Osteocyte (in vitro differentiated cells): Measurements from ENCODE around the gene RCAN2. TPM values are rescaled to one million over a fixed set of nuclear protein-coding genes. Genes with fewer than 3 reads are reported as not detected.
"Not testable (repeated sequence)": the region's sequence is repeated elsewhere in the genome, so short reads cannot be mapped to it uniquely, and the experiment has no call there.

Experiments
- DNase-seq: peaks from one replicate; pipeline ENCODE4 v3.0.0; 2021; ENCODE audit warnings: mixed read lengths; ENCODE audit not compliant: unreplicated experiment; ENCODE audit errors: extremely low spot score
- H3K27ac Mint-ChIP-seq: one replicate; pipeline ENCODE4 v1.8.0; 2021; ENCODE audit warnings: mild to moderate bottlenecking, mixed read lengths; ENCODE audit not compliant: unreplicated experiment
- H3K27me3 Mint-ChIP-seq: one replicate; pipeline ENCODE4 v1.8.0; 2021; ENCODE audit warnings: mixed read lengths; ENCODE audit not compliant: unreplicated experiment
- H3K36me3 Mint-ChIP-seq: one replicate; pipeline ENCODE4 v1.8.0; 2021; ENCODE audit warnings: mixed read lengths; ENCODE audit not compliant: unreplicated experiment
- H3K4me1 Mint-ChIP-seq: one replicate; pipeline ENCODE4 v1.8.0; 2021; ENCODE audit warnings: mixed read lengths; ENCODE audit not compliant: unreplicated experiment
- H3K4me3 Mint-ChIP-seq: one replicate; pipeline ENCODE4 v1.8.0; 2021; ENCODE audit warnings: mild to moderate bottlenecking, moderate library complexity, mixed read lengths; ENCODE audit not compliant: unreplicated experiment
- H3K9me3 Mint-ChIP-seq: one replicate; pipeline ENCODE4 v1.8.0; 2021; ENCODE audit warnings: mixed read lengths; ENCODE audit not compliant: unreplicated experiment
- total RNA-seq: library from RNA; stranded (reverse); gene quantifications from 2 replicates; pipeline ENCODE4 v1.2.1, GENCODE V29; 2021
- TF ChIP-seq, protein P1 (sequence below): fragments of 200-600 bp; sonication (generic); IDR thresholded peaks from 2 replicates; pipeline ENCODE4 v1.5.0; 2021; ENCODE audit warnings: antibody characterized with exemption, mild to moderate bottlenecking, moderate library complexity

The RCAN2 gene
- total RNA-seq, 1 donor from 2014 or later = 31.3 TPM

DNA sequence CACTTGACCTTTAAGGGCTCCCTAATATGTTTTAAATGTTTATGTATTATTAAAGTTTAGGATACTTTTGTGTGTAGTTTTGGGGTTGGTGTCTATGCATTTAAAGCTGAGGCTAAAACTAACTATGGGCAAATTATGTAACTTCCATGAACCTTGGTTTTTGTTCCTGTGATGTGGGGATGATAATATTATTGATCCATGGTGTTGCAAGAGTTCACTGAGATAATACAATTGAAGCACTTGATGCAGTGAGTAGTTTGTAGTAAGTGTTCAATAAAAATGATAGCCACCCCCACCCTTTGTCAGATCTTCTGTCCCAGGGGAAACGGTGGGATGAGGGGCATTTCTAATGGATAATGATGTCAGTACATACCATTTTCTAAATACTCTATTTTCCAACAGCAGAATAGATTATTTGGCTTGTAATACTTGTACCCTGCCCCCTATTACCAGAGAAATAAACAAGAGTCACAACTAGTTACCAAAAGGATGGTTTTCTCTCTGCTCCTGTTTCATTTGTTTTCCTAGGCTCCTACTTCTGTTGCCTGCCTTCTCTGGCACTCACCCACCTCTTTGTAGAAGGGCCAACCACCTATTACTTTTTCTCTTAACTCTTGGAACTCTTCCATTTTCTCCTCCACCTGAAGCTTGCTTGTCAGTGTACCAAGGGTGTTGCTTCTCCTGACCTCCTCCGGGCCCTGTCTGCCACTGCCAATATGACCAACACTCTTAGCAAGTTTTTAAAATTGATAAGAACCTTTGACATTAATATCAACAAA lies 97.9 kb downstream of the RCAN2 start:
- peaks cover 5% of the 10 kb centered on the region for H3K9me3 Mint-ChIP-seq
- H3K4me3 Mint-ChIP-seq = no peak overlapping the region
- no peak for DNase-seq
- H3K4me1 Mint-ChIP-seq = no peaks in the 10 kb centered on the region
- H3K27me3 Mint-ChIP-seq = peaks cover 10% of the 10 kb centered on the region
- H3K27ac Mint-ChIP-seq = no peak overlapping the region
- peaks cover 4% of the 10 kb centered on the region for H3K36me3 Mint-ChIP-seq
- TF ChIP-seq, protein P1, sequence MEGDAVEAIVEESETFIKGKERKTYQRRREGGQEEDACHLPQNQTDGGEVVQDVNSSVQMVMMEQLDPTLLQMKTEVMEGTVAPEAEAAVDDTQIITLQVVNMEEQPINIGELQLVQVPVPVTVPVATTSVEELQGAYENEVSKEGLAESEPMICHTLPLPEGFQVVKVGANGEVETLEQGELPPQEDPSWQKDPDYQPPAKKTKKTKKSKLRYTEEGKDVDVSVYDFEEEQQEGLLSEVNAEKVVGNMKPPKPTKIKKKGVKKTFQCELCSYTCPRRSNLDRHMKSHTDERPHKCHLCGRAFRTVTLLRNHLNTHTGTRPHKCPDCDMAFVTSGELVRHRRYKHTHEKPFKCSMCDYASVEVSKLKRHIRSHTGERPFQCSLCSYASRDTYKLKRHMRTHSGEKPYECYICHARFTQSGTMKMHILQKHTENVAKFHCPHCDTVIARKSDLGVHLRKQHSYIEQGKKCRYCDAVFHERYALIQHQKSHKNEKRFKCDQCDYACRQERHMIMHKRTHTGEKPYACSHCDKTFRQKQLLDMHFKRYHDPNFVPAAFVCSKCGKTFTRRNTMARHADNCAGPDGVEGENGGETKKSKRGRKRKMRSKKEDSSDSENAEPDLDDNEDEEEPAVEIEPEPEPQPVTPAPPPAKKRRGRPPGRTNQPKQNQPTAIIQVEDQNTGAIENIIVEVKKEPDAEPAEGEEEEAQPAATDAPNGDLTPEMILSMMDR = no peak

- no peaks in the 10 kb centered on the region for H3K4me1 Mint-ChIP-seq
- no peak for DNase-seq
- H3K27me3 Mint-ChIP-seq = peaks cover 10% of the 10 kb centered on the region
- no peak overlapping the region for H3K27ac Mint-ChIP-seq
- H3K4me3 Mint-ChIP-seq = no peak overlapping the region
- TF ChIP-seq, protein P1 = no peak
- peaks cover 4% of the 10 kb centered on the region for H3K36me3 Mint-ChIP-seq
- peaks cover 5% of the 10 kb centered on the region for H3K9me3 Mint-ChIP-seq
These were observed 99.0 kb downstream of the RCAN2 start for GRCh38 chr6:46392294-46392693.

DNA sequence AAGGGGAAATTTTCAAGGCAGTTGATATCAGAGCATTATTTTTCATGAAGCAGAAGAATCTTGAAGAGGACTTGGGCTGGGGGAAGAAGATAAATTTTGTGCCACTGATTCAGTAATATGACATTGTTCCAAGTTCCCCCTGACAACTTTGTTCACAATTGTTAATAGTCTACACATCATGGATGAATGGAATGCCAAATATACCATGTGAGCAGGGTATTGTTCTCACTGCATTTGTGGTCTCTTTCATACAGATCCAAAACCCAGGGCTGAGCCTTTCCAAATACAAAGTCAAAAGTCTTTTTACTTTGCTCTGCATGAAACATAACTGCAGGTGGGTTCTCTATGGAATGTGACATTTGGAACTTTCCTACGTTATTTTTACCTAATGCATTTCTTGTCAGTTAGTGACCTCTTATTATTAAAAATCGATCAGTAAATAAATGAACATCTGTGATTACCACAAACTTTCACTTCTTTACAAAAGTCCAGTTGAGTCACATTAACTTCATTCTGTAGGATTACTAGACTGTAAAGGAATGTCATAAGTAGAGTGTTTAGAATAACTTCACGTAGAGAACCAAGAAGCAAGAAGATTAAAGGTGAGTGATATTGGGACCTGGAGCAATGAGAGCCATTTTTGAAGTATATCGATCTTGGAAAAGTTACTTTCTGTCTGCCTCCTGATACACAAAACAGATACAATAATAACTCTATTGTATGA lies 100.9 kb downstream of the RCAN2 start:
- Mint-ChIP-seq H3K4me1 (no peaks in the 10 kb centered on the region), H3K27ac (no peak overlapping the region), H3K4me3 (no peak overlapping the region), H3K9me3 (peaks cover 5% of the 10 kb centered on the region), H3K27me3 (peaks cover 10% of the 10 kb centered on the region), H3K36me3 (peaks cover 4% of the 10 kb centered on the region)
- DNase-seq = no peak
- TF ChIP-seq, protein P1 = no peak

DNA sequence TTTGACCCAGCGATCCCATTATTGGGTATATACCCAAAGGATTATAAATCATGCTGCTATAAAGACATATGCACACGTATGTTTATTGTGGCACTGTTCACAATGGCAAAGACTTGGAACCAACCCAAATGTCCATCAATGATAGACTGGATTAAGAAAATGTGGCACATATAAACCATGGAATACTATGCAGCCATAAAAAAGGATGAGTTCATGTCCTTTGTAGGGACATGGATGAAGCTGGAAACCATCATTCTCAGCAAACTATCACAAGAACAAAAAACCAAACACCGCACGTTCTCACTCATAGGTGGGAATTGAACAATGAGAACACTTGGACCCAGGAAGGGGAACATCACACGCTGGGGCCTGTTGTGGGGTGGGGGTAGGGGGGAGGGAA lies 103.5 kb downstream of the RCAN2 start:
- not testable (repeated sequence) for DNase-seq, H3K9me3 Mint-ChIP-seq, H3K4me1 Mint-ChIP-seq, H3K36me3 Mint-ChIP-seq, H3K27me3 Mint-ChIP-seq, H3K4me3 Mint-ChIP-seq, H3K27ac Mint-ChIP-seq

DNA sequence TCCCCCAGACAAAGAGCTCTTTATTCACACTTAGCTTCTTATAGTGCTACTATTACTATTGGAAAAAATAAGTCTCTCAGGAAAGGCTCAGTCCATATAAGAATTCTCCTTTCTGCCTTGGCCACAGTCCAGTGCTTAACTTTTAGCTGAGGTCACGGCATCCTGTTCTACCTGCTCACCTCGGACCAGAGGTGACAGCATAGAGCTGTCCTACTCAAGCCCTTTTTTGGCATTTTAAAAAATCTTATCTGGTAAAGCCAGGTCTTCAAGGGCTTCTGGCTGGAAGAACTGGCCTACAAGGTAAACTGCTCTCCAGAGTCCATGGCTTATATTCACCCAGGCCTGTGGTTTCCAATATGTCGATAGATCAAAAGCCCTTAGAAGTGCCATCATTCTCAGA lies 109.7 kb downstream of the RCAN2 start:
- Mint-ChIP-seq H3K27me3 (peaks cover 7% of the 10 kb centered on the region), H3K9me3 (no peaks in the 10 kb centered on the region), H3K27ac (no peak overlapping the region), H3K36me3 (no peaks in the 10 kb centered on the region), H3K4me3 (no peak overlapping the region), H3K4me1 (peaks cover 5% of the 10 kb centered on the region)
- no peak for DNase-seq
- TF ChIP-seq, protein P1 = no peak
